HepG2 (cell line): ENCODE measurements around the gene SYNGAP1. TPM values are rescaled to one million over a fixed set of nuclear protein-coding genes. Genes with fewer than 3 reads are reported as not detected.

Source experiments
- ARNTL ChIP-seq: sonication (generic); formaldehyde crosslinking; IDR thresholded peaks from 2 replicates; pipeline ENCODE4 v1.4.0; 2020; ENCODE audit warnings: mild to moderate bottlenecking, missing genetic modification reagents
- CBX5 ChIP-seq: sonication (generic); formaldehyde crosslinking; IDR thresholded peaks from 2 replicates; pipeline ENCODE4 v1.4.0; 2020; ENCODE audit warnings: missing genetic modification reagents, borderline replicate concordance
- CC2D1A ChIP-seq: sonication (generic); formaldehyde crosslinking; IDR thresholded peaks from 2 replicates; pipeline ENCODE4 v1.8.1; 2023; ENCODE audit warnings: mild to moderate bottlenecking, missing genetic modification reagents
- HHEX ChIP-seq: IDR thresholded peaks from 2 replicates; pipeline ENCODE4 v1.6.1; 2016; ENCODE audit warnings: control low read depth
- IRX3 ChIP-seq: sonication (generic); formaldehyde crosslinking; IDR thresholded peaks from 2 replicates; pipeline ENCODE4 v1.8.1; 2023; ENCODE audit warnings: mild to moderate bottlenecking, low read depth, missing genetic modification reagents, borderline replicate concordance
- NFRKB ChIP-seq: fragments of 450-650 bp; IDR thresholded peaks from 2 replicates; pipeline ENCODE4 v1.6.1; 2017
- NKX3-1 ChIP-seq: sonication (generic); formaldehyde crosslinking; IDR thresholded peaks from 2 replicates; pipeline ENCODE4 v1.5.0; 2020; ENCODE audit warnings: missing genetic modification reagents
- RNF2 ChIP-seq: fragments of 450-650 bp; conservative IDR thresholded peaks from 2 replicates; pipeline ENCODE4 v1.6.1; 2016; ENCODE audit warnings: low read depth
- TRIM24 ChIP-seq: sonication (generic); formaldehyde crosslinking; IDR thresholded peaks from 2 replicates; pipeline ENCODE4 v1.8.0; 2022; ENCODE audit warnings: mild to moderate bottlenecking, missing genetic modification reagents
- ZBTB21 ChIP-seq: sonication (generic); formaldehyde crosslinking; IDR thresholded peaks from 2 replicates; pipeline ENCODE4 v1.4.0; 2020; ENCODE audit warnings: missing genetic modification reagents
- ZNF263 ChIP-seq: sonication (generic); formaldehyde crosslinking; IDR thresholded peaks from 2 replicates; pipeline ENCODE4 v1.4.0; 2020; ENCODE audit warnings: missing genetic modification reagents
- ZNF605 ChIP-seq: sonication (generic); formaldehyde crosslinking; IDR thresholded peaks from 2 replicates; pipeline ENCODE4 v1.8.0; 2022; ENCODE audit warnings: mild to moderate bottlenecking, missing genetic modification reagents
- polyA plus RNA-seq, 8 experiments: library from polyadenylated mRNA; depleted of rRNA in 3 of 8; stranded (reverse) in 7 of 8; unstranded in 1 of 8; fragments of >200 nt; fragmentation: Illumina TruSeq in 4 of 8; extraction: Trizol in 4 of 8; gene quantifications; 2 replicates each; pipeline versions ENCODE4 v1.2.1 to v1.2.3, GENCODE V29; 2011 to 2016; ENCODE audit warnings: low read depth in 4 of 8, missing spikeins in 1 of 8, mixed read lengths in 1 of 8; ENCODE audit not compliant: insufficient read depth in 1 of 8
- total RNA-seq, 5 experiments: library from RNA; depleted of rRNA; stranded (reverse); fragments of >200 nt; fragmentation: Illumina TruSeq; extraction: Trizol; gene quantifications; 2 replicates each; pipeline ENCODE4 v1.2.3, GENCODE V29; 2016; ENCODE audit warnings: low read depth in 1 of 5
- TF ChIP-seq, protein P1 (sequence below): sonication (generic); formaldehyde crosslinking; IDR thresholded peaks from 2 replicates; pipeline ENCODE4 v1.4.0; 2020; ENCODE audit warnings: low read depth, mild to moderate bottlenecking, missing genetic modification reagents
- TF ChIP-seq, protein P2 (sequence below): sonication (generic); formaldehyde crosslinking; conservative IDR thresholded peaks from 2 replicates; pipeline ENCODE4 v1.8.0; 2022; ENCODE audit warnings: mild to moderate bottlenecking, moderate library complexity, missing genetic modification reagents
- TF ChIP-seq, protein P3 (sequence below): sonication (generic); formaldehyde crosslinking; IDR thresholded peaks from 2 replicates; pipeline ENCODE4 v1.4.0; 2020; ENCODE audit warnings: mild to moderate bottlenecking, missing genetic modification reagents
- TF ChIP-seq, protein P4 (sequence below): IDR thresholded peaks from 2 replicates; pipeline ENCODE4 v1.6.1; 2016; ENCODE audit warnings: mild to moderate bottlenecking, missing biosample characterization, missing genetic modification reagents
- TF ChIP-seq, protein P5 (sequence below): sonication (generic); formaldehyde crosslinking; IDR thresholded peaks from 2 replicates; pipeline ENCODE4 v1.5.0; 2020; ENCODE audit warnings: mild to moderate bottlenecking, missing genetic modification reagents, borderline replicate concordance

The SYNGAP1 gene
- total and polyA plus RNA-seq, 2 of the 13 experiments (the other 11 are each of a cell fraction or from before 2014, with no cell fraction given) = 0.75 to 1.1 TPM

DNA sequence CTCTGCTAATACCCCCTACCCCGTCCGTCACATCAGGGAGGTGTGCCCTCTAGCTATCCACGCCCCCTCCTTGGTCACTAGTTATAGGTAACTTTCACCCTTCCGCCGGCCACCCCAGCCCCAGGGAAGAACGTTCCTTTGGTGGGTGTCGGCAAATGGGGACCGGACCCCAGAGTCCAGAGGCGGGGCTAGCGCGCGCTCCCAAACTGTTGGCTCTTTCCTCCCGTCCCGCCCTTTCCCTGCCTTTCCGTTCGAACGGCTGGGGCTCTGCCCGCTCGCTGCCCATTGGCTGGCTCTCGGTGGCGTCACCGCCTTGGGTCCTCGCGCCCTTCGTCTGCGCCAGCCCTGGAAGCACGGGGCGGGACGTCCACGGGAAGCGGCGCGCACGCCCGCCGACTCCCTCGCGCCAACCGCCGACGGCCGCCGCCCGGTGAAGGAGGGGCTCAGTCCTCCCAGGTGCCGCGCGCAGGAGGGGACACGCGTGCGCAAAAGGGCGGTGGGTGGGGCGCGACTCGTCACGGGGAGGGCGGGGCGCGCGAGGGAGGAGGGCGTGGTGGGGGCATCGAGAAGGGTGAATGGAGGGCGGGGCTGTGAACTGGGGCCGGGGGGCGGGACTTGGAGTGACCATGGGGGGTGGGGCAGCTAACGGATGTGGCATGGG lies 9.7 kb upstream of the SYNGAP1 start (continued):
- peak; percentile 69; the same call in 1 of the 2 replicates for TF ChIP-seq ZNF263 (CRISPR knock-in tag)
- TF ChIP-seq, protein P1, sequence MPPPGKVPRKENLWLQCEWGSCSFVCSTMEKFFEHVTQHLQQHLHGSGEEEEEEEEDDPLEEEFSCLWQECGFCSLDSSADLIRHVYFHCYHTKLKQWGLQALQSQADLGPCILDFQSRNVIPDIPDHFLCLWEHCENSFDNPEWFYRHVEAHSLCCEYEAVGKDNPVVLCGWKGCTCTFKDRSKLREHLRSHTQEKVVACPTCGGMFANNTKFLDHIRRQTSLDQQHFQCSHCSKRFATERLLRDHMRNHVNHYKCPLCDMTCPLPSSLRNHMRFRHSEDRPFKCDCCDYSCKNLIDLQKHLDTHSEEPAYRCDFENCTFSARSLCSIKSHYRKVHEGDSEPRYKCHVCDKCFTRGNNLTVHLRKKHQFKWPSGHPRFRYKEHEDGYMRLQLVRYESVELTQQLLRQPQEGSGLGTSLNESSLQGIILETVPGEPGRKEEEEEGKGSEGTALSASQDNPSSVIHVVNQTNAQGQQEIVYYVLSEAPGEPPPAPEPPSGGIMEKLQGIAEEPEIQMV (CRISPR knock-in tag) = peak; percentile 88
- TF ChIP-seq, protein P2, sequence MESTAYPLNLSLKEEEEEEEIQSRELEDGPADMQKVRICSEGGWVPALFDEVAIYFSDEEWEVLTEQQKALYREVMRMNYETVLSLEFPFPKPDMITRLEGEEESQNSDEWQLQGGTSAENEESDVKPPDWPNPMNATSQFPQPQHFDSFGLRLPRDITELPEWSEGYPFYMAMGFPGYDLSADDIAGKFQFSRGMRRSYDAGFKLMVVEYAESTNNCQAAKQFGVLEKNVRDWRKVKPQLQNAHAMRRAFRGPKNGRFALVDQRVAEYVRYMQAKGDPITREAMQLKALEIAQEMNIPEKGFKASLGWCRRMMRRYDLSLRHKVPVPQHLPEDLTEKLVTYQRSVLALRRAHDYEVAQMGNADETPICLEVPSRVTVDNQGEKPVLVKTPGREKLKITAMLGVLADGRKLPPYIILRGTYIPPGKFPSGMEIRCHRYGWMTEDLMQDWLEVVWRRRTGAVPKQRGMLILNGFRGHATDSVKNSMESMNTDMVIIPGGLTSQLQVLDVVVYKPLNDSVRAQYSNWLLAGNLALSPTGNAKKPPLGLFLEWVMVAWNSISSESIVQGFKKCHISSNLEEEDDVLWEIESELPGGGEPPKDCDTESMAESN (CRISPR knock-in tag) = peak; percentile 99
- TF ChIP-seq ZBTB21 (CRISPR knock-in tag) = no peak
- TF ChIP-seq HHEX (CRISPR knock-in tag) = no peak
- peak; percentile 72; the same call in 1 of the 2 replicates for TF ChIP-seq NKX3-1 (CRISPR knock-in tag)
- TF ChIP-seq RNF2 = peak; percentile 87
- TF ChIP-seq, protein P3, sequence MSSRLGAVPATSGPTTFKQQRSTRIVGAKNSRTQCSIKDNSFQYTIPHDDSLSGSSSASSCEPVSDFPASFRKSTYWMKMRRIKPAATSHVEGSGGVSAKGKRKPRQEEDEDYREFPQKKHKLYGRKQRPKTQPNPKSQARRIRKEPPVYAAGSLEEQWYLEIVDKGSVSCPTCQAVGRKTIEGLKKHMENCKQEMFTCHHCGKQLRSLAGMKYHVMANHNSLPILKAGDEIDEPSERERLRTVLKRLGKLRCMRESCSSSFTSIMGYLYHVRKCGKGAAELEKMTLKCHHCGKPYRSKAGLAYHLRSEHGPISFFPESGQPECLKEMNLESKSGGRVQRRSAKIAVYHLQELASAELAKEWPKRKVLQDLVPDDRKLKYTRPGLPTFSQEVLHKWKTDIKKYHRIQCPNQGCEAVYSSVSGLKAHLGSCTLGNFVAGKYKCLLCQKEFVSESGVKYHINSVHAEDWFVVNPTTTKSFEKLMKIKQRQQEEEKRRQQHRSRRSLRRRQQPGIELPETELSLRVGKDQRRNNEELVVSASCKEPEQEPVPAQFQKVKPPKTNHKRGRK = no peak
- peak; percentile 95 for TF ChIP-seq ZNF605 (CRISPR knock-in tag)
- peak; percentile 97 for TF ChIP-seq IRX3 (CRISPR knock-in tag)
- TF ChIP-seq CBX5 (CRISPR knock-in tag) = no peak
- peak; percentile 98 for TF ChIP-seq CC2D1A (CRISPR knock-in tag)
- peak; percentile 85 for TF ChIP-seq ARNTL
- TF ChIP-seq TRIM24 = no peak
- TF ChIP-seq, protein P4, sequence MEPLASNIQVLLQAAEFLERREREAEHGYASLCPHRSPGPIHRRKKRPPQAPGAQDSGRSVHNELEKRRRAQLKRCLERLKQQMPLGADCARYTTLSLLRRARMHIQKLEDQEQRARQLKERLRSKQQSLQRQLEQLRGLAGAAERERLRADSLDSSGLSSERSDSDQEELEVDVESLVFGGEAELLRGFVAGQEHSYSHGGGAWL (CRISPR knock-in tag) = peak; percentile 96
- TF ChIP-seq, protein P5, sequence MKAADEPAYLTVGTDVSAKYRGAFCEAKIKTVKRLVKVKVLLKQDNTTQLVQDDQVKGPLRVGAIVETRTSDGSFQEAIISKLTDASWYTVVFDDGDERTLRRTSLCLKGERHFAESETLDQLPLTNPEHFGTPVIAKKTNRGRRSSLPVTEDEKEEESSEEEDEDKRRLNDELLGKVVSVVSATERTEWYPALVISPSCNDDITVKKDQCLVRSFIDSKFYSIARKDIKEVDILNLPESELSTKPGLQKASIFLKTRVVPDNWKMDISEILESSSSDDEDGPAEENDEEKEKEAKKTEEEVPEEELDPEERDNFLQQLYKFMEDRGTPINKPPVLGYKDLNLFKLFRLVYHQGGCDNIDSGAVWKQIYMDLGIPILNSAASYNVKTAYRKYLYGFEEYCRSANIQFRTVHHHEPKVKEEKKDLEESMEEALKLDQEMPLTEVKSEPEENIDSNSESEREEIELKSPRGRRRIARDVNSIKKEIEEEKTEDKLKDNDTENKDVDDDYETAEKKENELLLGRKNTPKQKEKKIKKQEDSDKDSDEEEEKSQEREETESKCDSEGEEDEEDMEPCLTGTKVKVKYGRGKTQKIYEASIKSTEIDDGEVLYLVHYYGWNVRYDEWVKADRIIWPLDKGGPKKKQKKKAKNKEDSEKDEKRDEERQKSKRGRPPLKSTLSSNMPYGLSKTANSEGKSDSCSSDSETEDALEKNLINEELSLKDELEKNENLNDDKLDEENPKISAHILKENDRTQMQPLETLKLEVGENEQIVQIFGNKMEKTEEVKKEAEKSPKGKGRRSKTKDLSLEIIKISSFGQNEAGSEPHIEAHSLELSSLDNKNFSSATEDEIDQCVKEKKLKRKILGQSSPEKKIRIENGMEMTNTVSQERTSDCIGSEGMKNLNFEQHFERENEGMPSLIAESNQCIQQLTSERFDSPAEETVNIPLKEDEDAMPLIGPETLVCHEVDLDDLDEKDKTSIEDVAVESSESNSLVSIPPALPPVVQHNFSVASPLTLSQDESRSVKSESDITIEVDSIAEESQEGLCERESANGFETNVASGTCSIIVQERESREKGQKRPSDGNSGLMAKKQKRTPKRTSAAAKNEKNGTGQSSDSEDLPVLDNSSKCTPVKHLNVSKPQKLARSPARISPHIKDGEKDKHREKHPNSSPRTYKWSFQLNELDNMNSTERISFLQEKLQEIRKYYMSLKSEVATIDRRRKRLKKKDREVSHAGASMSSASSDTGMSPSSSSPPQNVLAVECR (CRISPR knock-in tag) = peak; percentile 86; the same call in 1 of the 2 replicates
- TF ChIP-seq NFRKB = no peak
